GM18517 (cell line): Measurements from ENCODE around the gene GRID2IP.
"Not testable (repeated sequence)": the region's sequence is repeated elsewhere in the genome, so short reads cannot be mapped to it uniquely, and the experiment has no call there.

Source experiments
- ATAC-seq: cut with Tn5 transposase; IDR thresholded peaks from one replicate; pipeline ENCODE4 v1.9.1; 2021; ENCODE audit warnings: mild to moderate bottlenecking, moderate library complexity; ENCODE audit not compliant: unreplicated experiment

GRID2IP gene

DNA sequence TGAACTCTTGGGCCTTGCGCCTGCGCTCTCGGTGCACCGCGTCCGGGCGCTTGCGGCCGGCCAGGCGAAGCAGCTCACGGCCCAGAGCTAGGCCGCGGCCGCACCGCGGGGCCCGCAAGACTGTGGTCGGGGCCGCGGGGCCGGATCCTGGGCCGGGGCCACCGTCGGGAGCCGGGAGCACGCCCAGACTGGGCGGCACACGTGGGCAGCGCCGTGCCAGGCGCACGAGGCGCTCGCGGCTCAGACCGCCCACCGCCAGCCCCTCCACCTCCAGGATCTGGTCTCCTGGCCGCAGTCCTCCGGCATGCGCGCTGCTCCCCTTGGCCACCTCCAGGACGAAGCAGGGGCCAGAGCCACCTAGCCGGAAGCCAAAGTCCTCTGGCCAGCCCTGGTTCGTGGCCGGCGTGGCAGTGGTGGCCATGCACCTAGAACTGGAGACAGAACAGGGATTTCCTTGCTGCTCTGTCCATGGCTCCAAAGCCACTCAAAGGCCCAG lies at the start of gene GRID2IP:
Gene GRID2IP (minus strand): TSS at position 446 of the 496 bp plus-strand sequence. CDS start 25 bp downstream, at position 421.
- ATAC-seq = no peak

DNA sequence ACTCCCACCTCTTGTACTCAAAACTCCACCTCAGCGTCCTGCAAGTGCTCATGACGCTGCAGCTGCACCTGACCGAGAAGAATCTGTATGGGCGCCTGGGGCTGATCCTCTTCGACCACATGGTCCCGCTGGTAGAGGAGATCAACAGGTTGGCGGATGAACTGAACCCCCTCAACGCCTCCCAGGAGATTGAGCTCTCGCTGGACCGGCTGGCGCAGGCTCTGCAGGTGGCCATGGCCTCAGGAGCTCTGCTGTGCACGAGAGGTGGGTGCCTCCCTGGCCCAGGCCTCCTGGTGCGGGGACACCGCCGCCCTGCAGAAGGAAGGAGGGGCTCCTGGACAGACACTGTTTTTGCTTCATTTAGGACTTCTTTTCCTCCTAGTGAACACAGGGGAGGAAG lies 48.8 kb upstream of the GRID2IP start:
- no peak for ATAC-seq

DNA sequence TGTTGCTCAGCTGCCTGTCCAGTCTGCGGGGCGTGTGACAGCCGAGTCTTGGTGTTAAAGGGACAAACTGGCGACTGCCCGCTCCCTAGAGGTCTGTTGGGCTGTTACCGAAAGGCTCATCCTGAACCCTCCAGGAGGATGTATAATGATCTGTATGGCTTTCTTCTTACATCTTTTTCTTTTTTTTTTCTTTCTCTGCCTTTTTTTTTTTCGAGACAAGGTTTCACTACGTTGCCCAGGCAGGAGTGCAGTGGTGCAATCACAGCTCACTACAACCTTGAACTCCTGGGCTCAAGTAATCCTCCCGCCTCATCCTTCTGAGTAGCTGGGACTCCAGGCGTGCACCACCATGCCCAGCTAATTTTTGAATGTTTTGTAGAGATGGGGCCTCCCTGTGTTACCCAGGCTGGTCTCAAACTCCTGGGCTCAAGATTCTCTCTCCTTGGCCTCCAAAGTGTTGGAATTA lies 39.4 kb upstream of the GRID2IP start:
- ATAC-seq = peak; percentile 27

DNA sequence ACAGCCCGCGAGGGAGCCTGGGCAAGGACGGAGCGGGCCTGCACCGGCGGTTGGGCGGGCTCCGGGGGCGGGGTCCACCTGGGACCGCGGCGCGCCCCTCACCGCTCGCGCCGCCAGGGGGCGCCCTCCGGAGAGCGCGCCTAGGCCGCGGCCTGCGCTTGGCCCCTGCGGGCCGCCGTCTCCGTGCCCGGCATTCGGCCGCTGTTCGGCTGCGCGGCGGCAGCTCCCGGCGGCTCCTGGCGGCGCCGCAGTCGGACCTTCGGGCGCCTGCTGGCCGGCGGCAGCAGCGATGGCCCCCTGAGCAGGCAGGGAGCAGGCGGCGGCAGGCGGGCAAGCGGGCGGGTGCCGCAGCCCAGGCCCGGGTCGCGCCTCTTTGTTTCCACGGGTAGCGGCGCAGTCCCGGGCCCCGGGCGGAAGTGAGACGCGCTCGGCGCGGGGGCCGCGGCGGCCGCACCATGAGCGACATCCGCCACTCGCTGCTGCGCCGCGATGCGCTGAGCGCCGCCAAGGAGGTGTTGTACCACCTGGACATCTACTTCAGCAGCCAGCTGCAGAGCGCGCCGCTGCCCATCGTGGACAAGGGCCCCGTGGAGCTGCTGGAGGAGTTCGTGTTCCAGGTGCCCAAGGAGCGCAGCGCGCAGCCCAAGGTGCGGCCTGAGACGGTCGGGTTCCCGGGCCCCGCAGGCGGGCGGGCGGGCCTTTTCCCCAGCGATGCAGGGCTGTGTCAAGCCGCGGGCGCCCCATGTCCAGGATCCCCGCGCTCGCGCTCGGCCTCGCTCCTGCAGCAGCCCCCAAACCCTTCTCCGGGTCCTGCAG lies 38.8 kb upstream of the GRID2IP start, which contains the start of gene INTS15:
Gene INTS15 (plus strand): TSS at position 193 of the 816 bp plus-strand sequence. CDS start 263 bp downstream, at position 456.
- peak; percentile 83 for ATAC-seq

GRCh38 chr7:6589151-6589828 lies 38.0 kb upstream of the GRID2IP start:
- ATAC-seq = no peak

GRCh38 chr7:6588566-6588965 lies 37.3 kb upstream of the GRID2IP start:
- no peak for ATAC-seq

- not testable (repeated sequence) for ATAC-seq
These were observed 34.6 kb upstream of the GRID2IP start for GRCh38 chr7:6585746-6586432.

- ATAC-seq = no peak
These were observed 28.2 kb upstream of the GRID2IP start for GRCh38 chr7:6579446-6579845.

DNA sequence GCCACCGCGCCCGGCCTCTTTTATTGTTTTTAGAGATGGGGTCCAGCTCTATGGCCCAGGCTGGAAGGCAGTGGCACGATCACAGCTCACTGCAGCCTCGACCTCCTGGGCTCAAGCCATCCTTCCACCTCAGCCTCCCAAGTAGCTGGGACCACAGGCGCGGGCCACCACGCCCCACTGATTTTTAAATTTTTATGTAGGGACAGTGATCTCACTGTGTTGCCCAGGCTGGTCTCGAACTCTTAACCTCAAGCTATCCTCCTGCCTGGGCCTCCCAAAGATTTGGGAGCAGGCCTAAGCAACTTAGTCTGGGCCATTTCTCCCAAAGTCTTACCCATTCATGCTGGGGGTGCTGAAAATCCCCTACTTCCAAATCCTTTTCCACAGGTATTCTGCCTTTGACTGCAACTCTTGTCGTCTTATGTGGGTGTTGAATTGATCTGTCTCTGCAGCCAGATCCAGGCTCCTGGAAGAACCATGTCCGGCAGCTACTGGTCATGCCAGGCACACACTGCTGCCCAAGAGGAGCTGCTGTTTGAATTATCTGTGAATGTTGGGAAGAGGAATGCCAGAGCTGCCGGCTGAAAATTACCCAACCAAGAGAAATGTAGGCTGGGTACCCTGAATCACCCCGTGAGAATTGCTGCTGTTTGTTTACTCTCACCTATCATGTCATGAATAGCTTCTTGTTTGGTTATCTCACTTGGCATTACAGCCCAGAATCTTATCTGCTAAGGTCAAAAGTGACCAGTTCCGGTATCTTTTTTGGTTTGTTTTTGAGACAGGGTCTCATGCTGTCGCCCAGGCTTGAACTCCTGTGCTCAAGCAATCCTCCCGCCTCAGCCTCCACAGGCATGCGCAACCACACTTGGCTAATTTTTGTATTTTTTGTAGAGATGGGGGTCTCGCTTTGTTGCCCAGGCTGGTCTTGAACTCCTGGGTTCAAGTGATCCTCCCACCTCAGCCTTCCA lies 27.1 kb upstream of the GRID2IP start:
- no peak for ATAC-seq

GRCh38 chr7:6577369-6578113 lies 26.3 kb upstream of the GRID2IP start, which contains the start of gene ZDHHC4:
TSS of gene ZDHHC4 (plus strand) at chr7:6577454. CDS start at chr7:6580562, 3,108 bp downstream.
- peak; percentile 91 for ATAC-seq

GRCh38 chr7:6576867-6577368 lies 25.7 kb upstream of the GRID2IP start:
- ATAC-seq = not testable (repeated sequence)

DNA sequence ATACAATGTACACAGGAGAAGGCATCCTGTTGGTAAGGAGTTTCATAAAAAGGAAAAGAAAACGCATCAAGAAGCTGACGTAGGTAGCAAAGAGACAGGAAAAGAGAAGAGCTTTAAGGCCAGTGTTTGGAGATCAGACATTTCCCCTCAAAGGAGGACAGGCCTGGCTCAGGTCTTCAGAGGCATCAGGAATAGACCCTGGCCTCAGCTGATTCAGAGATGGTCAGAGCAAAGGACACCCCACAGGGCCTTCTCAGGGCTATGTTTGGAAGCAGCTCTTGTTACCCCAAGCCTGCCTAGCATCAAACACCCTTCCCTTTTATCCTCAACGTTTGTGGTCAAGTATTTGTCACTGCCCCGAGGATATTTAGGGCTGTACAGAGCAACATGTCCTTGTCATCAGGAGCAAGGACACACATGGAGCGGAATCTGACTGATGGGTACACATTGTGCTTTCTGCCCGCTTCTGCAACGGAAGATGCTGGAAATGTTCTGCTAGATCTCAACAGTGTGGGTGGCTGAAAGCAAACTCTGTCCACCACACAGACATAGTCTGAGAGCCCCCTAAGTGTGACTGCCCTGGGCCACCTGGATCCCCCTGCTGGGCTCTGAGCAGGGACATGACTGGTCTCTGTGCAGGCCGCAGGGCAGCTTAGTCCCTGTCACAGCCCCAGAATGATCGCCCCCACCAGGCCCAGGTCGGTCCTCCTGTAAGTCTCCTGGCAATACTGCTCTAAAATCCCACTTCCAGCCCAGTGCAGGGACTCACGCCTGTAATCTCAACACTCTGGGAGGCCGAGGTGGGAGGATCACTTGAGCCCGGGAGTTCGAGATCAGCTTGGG lies 25.0 kb upstream of the GRID2IP start:
- no peak for ATAC-seq

- no peak for ATAC-seq
These were observed 24.2 kb upstream of the GRID2IP start for GRCh38 chr7:6575281-6576023.

- no peak for ATAC-seq
These were observed 20.0 kb upstream of the GRID2IP start for GRCh38 chr7:6571160-6571779.

- ATAC-seq = no peak
These were observed 16.6 kb upstream of the GRID2IP start for GRCh38 chr7:6567886-6568285.

DNA sequence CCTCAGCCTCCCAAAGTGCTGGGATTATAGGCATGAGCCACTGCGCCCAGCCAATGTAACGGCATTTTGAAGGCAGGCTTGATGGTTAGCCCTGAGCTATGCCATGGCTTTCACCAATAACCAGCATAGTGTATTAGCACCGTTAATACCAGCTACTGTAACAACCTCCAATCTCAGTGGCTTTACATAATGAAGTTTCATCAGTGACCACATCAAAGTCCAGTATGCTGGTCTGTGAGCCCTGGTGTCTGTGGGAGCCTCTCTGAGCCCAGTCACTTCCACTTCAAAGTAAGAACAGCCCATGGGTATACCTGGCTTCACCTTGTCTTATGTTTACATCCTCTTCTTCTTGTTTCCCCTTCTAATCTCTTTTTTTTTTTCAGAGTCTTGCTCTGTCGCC lies 14.4 kb upstream of the GRID2IP start:
- ATAC-seq = no peak
